GM18499 (cell line): ENCODE results near the gene BIRC6.
"Not testable (repeated sequence)": the region's sequence is repeated elsewhere in the genome, so short reads cannot be mapped to it uniquely, and the experiment has no call there.

Experiments
- ATAC-seq: cut with Tn5 transposase; IDR thresholded peaks from one replicate; pipeline ENCODE4 v1.9.1; 2021; ENCODE audit warnings: moderate number of reproducible peaks; ENCODE audit not compliant: insufficient read depth, unreplicated experiment

Gene BIRC6

DNA sequence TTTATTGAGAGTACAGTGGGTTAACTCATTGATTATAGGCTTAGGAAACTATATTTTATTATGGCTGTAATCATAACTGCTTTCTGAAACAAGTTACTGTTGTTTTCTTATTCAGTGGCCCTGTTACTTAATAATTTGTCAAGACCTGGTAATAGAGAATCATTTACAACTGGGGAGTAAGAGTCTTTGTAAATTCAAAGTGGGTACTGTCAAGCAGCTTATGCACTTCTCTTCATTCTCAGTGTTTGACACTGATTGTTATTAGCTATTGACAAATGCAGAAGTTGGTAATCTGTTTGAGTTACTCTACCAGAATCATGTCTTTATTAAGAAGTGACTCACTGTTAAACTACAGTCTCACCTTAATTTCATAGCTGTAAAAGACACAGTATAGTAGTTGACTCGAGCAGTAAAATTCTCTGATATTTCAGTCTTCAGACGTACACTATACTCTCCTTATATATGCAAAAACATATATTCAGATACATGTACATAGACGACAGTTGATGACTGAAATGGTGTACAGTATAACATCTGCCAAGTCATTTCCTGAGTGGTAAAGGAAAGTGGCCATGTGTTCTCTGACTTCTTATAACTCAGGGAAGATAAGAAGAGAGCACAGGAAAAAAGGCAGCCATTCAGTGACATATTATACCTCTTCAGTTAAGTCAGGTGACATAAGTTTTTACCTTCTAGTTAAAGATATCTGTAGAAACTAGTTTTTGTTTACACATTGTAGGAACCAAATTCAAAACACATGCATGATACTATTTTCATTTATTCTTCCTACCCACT is 235.0 kb downstream of the BIRC6 start:
- peak; percentile 69 for ATAC-seq

DNA sequence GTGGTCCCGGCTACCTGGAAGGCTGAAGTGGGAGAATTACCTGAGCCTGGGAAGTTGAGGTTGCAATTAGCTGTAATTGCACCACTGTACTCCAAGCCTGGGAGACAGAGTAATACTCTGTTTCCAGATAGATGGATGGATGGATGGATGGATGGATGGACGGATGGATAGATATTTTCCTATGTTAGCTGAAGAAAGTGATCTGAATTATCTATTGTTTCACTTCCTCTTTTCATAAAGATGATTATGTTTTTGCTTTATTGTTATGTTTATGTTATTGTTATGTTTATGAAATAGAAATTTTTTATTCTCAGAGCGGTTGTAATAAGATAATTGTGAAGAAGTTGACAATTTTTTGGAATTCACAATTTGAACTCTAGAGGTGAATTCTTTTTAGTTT is 237.8 kb downstream of the BIRC6 start:
- no peak for ATAC-seq

DNA sequence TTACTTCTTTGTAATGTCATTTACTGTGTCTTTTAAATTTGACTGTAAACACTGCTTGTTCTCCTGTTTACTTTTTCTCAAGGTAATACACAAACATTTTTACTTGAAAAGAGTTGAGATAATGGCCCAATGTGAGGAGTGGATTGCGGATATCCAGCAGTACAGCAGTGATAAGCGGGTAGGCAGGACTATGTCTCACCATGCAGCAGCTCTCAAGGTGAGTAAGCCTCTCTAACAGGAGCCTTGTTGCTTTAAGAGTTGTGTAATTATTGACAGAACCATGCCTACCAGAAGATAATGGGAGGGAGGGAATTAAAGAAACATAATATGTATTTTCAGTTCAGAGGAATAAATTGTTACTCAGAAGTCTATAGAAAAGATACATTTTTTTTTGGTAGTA is 254.5 kb downstream of the BIRC6 start:
- ATAC-seq, result no peak

DNA sequence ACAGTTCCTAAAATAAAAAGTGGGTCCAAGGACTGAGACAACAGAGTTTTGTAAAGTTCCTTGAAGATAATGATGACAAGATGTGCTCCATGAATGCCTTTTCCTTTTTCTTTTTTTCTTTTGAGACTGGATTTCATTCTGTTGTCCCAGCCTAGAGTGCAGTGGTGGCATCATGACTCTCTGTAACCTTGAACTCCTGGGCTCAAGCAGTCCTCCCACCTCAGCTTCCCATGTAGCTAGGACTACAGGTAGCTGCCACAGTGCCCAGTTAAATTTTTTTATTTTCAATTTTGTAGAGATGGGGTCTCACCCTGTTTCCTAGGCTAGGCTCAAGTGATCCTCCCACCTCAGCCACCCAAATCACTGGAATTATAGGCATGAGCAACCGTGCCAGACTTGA is 254.9 kb downstream of the BIRC6 start:
- ATAC-seq, result no peak

DNA sequence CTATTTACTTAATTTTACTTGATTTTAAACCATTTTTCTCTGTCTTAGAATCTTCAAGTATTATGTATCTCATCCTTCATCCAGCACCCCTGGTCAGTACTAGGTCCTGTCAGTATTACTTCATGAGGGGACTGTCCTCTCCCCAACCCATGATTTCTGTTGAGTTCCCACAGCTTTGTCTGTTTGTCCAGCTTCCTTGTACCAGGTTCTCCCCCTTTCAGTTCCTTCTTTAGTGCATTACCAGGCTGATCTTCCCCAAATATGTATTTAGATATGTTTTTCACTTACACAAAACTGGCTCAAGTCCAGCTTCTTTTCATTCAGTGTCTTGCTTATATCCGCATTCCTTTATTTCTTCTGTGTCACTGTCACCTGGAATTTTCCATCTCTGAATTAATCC is 257.3 kb downstream of the BIRC6 start:
- no peak for ATAC-seq

DNA sequence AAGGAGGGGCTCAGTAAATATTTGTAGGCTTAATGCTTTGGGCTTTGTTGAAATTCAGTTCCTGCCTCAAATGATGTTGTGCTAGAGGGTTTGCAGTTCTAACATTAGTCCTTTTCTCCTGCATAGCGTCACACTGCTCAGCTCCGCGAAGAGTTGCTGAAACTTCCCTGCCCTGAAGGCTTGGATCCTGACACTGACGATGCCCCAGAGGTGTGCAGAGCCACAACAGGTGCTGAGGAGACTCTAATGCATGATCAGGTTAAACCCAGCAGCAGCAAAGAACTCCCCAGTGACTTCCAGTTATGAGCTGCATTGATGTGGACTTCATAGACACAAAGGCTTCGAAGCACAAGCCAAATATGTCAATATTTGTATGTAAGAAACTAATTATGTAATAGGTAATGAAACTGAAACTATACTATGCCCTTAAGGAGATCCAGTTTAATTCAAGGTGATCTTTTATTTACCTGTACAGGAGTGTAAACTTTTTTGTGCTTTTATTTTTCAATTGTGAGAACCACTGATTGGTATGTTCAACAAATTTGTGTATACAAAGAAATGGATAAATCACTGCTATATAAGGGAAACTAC is 260.9 kb downstream of the BIRC6 start:
- ATAC-seq, result no peak

DNA sequence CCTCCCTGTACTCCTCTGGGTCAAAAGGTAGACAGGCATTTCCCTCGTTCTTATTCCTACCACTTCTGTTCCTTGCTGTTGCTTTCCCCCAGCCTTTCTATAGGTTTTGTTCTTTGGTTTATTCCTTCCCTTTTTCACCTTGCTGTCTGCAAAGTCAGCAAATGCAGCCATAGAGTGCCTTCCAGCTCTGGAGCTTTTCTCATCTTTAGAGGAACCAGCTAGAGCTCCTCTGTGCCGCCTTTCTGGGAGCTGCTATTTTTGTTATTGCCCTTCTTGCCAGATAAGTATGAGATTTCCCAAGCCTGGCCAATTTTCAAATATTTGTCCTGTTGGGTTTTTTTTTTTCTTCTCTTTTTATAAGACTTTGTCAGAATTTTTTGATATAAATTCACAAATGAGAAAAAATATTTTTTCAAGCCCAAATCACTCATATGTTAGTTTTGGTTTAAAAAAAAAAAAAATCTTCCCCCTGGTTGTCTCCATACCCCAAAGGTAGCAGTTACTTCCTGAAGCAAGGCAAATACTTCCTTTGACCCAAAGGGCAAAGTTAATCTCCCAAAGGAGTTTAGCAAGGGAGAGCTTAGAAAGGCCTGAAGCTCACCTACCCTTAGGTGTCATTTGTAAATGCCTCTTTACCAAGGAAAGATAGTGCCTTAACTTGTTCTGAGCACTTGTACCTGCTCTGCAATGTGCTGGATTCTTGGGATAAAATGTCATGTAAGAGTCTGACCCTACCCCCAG is 265.9 kb downstream of the BIRC6 start:
- no peak for ATAC-seq

DNA sequence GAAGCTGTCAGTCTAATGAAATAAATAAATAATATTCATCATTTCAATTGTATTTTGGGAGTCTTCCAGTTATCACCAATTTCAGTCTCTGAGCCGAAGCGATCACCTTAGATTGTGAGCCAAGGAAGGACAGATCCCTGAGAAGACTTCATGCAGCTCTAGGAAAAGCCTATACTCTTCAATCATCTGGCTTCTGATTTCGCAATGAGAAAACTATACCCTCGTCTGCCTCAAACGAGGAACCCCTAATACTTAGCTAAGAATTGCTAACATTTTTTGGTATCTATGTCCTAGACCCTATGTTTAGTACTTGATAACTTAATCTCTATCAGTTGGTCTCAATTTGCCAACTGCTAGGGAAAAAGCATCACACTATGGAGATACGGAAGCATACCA is 266.5 kb downstream of the BIRC6 start:
- ATAC-seq, result no peak

DNA sequence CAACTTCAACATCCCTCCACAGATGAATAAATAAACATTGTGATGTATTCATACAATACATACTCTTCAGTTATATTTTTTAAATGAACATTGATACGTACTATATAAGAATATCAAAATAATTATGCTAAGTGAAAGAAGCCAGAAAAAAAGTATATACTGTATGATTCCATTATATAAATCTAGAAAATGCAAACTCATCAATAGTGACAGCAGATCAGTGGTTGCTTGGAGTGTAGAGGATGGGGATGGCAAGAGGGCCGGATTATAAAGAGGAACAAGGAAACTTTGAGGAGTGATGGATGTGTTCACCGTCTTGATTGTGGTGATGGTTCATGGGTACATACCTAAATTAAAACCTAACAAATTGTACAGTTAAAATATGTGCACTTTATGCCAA is 268.0 kb downstream of the BIRC6 start:
- no peak for ATAC-seq

DNA sequence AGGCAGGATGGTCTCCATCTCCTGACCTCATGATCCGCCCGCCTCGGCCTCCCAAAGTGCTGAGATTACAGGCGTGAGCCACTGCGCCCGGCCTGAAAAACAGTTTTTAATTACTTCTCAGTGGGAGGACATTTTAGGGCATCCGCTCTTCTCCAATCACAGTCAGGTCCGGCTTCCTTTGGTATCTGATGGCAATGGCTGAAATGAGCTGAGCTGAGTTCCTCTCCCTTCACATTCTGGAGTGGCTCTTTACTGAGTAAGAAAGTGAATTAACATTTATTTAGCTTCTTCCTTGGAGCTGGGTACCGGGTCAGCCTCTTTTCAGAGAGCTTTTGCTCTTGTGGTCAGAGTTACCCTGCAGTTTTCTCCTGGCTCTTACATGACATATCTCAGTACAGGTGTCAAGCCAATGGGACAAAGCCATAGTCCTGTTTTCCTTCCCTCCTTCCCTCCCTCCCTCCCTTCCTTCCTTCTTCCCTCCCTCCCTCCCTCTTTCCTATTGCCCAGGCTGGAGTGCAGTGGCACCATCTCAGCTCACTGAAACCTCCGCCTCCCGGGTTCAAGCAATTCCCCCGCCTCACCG is 269.9 kb downstream of the BIRC6 start:
- no peak for ATAC-seq

DNA sequence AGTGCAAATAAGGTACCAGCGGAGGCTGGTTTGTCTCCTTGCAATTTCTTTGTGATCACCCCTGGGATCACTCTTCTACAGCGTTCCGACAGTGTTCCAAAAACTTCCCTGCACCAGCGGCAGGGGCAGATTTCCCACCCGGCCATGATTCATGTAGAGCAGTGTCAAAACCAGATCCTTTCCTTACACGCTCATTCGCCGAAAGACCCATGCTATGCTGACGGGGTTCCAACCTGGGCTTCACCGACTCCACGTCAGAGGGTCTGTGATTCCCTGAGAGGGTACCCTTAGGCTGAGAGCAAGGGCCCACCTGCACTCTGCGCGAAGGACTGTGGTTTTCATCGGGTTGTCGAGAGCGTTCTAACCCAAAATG is 270.6 kb downstream of the BIRC6 start:
- ATAC-seq, result peak; percentile 7

DNA sequence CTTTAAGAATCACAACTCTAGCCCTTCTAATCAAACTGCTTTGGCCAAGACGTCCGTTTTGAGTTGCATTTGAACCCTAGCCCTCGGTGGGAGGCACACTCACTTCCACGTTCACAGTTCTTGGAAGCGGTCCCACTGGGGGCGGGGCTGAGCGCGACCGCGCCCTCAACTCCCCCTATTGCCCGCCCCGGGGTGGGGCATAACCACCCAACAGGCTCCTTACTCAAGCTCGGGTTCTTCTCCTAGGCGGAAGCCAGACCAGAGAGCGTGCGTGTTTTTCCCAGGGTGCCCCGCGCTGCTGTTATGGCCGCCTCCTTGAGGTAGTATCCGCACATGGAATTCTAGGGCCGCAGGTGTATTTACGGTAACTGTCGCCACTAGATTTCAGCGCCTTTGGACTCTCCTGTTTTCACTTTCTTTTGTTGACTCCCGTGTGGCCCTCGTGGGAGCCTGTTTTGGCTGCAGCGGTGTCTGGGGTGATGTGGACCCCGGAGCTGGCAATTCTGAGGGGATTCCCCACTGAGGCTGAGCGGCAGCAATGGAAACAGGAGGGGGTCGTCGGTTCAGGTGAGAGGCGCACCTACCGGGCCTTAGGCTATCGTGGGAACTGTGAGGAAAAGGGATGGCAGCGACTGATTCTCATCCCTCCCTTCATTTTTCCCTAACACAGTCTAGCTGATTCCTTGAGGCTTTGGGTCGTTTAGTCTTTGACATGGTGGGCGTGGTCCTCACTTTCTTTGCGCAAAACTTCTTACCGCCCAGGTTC is 271.2 kb downstream of the BIRC6 start, which contains the start of gene TTC27:
TTC27 (plus strand) TSS at position 237 of the 766 bp plus-strand sequence; CDS start at position 480, 243 bp downstream.
- peak; percentile 99 for ATAC-seq

DNA sequence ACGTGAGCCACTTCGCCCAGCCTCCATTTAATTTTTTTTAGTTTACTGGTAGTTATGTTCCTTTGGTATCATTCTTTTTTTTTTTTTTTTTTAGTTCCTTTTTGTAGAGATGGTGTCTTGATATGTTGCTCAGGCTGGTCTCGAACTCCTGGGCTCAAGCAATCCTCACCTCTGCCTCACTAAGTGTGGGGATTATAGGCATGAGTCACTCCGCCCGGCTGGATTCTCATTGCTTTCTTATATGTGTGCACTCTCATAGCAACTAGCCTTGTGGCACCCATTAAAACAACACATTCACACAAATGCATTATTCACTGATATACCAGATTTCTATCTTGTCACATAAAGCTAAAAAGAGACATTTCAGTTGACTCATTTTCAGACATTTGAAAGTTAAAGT is 275.3 kb downstream of the BIRC6 start:
- ATAC-seq, result no peak

DNA sequence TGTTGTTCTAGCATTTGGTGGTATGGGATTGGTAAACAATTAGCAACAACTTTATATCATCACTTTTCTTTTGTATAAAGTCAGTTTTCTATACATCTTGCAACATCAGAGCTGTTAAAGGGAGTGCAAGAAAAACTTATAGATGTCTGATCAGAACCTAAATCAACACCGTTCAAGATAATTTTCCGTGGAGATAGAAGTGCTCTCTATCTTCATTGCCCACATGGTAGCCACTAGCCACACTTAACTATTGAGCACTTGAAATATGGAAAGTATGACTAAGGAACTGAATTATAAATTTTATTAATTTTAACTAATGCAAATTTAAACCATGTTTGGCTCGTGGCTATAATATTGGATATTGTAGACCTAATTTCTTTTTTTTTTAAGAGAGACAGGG is 276.2 kb downstream of the BIRC6 start:
- ATAC-seq, result no peak

DNA sequence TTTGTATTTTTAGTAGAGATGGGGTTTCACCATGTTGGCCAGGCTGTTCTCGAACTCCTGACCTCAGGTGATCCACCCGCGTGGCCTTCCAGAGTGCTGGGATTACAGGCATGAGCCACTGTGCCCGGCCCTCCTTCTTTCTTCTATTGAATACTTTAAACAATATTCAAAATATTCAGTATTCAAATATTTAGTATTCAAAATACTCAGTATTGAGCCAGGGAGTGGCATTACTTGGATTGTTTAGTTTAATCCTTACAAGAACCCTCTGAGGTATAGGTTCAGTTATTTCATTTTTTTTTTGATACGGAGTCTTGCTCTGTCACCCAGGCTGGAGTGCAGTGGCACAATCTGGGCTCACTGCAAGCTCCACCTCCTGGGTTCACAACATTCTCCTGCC is 281.7 kb downstream of the BIRC6 start:
- not testable (repeated sequence) for ATAC-seq

DNA sequence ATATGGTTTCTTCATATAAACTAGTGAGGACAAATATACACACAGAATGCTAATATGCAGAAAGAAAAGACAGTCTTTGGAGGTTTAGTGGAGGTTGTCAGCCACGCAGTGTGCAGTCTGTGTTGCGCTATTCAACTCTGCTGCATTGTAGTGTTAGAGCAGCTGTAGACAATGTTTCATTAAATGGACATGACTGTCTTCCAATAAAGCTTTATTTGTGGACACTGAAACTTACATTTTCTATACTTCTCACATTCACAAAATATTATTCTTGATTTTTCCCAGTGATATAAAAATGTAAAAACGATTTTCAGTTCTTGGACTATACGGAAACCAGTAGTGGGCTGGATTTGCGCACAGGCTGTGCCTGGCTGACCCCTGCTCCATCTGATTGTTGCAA is 284.4 kb downstream of the BIRC6 start:
- no peak for ATAC-seq

DNA sequence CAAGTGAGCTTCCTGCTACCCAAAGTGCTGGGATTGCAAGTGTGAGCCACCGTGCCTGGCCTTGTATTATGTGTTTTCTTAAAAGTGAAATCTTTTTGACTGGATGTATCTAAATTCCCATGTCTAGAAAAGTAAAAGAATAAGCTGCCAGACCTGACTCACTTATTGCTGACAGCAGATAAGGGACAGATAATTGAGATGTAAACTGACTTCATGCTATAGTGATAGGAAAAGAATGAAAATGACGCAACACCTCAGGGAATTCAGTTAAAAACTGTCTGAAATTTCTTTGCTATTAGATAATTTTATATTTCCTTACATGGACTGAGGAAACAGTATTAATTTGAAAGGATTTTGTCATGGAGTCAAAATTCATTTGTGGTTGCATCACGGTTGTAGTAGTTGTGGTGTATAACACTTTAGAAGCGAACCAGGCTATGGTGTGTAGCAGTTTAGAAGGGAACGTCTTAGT is 290.4 kb downstream of the BIRC6 start:
- ATAC-seq, result no peak

DNA sequence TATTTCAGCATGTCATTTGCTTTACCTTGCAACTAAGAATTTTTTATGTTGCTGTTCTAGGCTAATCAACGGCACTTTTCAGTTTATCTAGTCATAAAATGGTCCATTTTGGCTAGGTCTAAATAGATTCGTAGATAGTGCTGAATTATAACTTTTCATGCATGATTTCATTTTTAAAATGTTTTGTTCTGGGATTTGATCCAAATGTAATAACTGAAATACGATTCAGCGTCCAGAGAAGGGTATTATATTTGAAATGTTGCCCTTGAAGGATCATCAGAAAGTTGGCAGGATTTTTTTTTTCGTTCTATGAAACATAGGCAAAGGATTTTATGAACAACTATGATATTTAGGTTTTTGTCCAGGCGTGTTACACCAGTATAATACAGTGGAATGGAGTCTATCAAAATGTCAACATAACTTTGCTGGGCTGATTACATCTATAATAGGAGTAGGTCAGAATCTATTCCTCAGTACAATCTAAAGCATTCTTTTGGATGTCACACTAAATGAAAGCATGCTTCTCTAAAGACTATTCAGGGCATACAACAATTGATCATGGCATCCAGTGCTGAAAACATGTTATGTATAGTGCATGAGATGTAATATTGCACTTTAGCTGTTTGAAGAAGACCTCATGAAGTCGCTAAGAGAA is 295.9 kb downstream of the BIRC6 start:
- no peak for ATAC-seq

DNA sequence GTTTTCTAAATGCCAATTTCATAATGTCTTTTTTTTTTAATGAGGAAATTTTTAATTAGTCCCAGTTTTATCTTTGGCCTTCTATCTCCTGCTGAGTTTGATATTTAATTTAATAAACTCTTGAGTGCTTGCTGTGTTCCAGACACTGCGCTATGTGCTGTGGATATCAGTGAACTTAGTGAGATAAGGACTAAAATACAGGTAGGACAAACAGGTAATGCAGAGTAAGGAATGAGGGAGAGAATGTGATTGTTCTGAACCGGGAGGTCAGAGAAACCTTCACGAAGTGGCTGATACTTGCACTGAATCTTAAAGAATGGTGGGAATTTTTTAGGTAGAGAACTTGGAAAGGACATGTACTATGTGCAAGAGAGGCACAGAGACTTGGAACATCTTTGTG is 299.2 kb downstream of the BIRC6 start:
- no peak for ATAC-seq

DNA sequence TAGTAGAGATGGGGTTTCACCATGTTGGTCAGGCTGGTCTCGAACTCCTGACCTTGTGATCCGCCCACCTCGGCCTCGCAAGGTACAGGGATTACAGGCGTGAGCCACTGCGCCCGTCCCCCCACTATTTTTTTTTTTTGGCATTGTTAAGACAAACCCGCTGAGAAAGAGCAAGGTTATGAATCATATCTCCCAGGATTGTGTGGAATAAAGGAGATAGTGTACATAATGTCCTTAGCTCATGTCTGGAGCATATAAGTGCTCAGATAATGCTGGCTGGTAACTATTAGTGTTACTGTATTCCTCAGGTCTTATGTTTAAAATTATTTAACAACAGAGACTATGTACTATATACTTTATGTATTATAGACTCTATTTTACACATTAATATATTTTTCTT is 307.0 kb downstream of the BIRC6 start:
- ATAC-seq, result no peak
